Measurements from ENCODE around the gene INCA1. TPM values are rescaled to one million over a fixed set of nuclear protein-coding genes. Genes with fewer than 3 reads are reported as not detected.

INCA1 gene
- total RNA-seq, 4 donors from 2014 or later = 3.4 TPM; not detected in 3

DNA sequence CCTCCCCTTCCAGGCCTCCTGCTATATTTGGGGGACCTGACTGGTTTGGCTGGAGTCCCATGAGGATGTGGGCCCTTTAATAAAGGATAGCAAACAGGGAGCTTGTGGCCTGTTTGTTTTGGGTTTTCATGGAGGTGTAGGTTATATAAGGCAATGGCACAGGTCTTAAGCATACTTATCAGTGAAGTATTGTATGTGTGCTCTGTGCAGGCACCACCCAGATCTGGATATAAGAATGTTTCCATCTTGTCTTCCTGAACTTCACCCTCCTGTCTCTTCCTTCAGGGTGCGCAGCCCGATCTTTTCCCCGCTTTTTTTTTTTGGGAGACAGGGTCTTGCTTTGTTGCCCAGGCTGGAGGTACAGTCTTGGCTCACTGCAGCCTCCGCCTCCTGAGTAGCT lies 27.3 kb upstream of the INCA1 start:
- DNase-seq = no peak
- no peak for TF ChIP-seq POLR2A (IDR thresholded peaks at IDR 0.05)
- TF ChIP-seq, protein P1, sequence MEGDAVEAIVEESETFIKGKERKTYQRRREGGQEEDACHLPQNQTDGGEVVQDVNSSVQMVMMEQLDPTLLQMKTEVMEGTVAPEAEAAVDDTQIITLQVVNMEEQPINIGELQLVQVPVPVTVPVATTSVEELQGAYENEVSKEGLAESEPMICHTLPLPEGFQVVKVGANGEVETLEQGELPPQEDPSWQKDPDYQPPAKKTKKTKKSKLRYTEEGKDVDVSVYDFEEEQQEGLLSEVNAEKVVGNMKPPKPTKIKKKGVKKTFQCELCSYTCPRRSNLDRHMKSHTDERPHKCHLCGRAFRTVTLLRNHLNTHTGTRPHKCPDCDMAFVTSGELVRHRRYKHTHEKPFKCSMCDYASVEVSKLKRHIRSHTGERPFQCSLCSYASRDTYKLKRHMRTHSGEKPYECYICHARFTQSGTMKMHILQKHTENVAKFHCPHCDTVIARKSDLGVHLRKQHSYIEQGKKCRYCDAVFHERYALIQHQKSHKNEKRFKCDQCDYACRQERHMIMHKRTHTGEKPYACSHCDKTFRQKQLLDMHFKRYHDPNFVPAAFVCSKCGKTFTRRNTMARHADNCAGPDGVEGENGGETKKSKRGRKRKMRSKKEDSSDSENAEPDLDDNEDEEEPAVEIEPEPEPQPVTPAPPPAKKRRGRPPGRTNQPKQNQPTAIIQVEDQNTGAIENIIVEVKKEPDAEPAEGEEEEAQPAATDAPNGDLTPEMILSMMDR (IDR thresholded peaks at IDR 0.05) = no peak
- no peaks in the 10 kb centered on the region for H3K4me1 ChIP-seq
- no peak overlapping the region for H3K4me3 ChIP-seq
- H3K36me3 ChIP-seq = no peaks in the 10 kb centered on the region
- H3K9me3 ChIP-seq = no peaks in the 10 kb centered on the region
- no peaks in the 10 kb centered on the region for H3K27me3 ChIP-seq
- intact Hi-C loops (cut with DNase I; ENCODE audit: low total_unique reads) = no loop called here
- no peak overlapping the region for H3K27ac ChIP-seq

DNA sequence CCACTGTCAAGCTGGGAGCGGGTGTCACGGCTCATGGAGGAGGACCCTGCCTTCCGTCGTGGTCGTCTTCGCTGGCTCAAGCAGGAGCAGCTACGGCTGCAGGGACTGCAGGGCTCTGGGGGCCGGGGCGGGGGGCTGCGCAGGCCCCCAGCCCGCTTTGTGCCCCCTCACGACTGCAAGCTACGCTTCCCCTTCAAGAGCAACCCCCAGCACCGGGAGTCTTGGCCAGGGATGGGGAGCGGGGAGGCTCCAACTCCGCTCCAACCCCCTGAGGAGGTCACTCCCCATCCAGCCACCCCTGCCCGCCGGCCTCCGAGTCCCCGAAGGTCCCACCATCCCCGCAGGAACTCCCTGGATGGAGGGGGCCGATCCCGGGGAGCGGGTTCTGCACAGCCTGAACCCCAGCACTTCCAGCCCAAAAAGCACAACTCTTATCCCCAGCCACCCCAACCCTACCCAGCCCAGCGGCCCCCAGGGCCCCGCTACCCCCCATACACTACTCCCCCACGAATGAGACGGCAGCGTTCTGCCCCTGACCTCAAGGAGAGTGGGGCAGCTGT lies 26.3 kb upstream of the INCA1 start:
- no peak for TF ChIP-seq POLR2A (IDR thresholded peaks at IDR 0.05)
- TF ChIP-seq, protein P1 (IDR thresholded peaks at IDR 0.05) = no peak
- no peaks in the 10 kb centered on the region for H3K27me3 ChIP-seq
- no peaks in the 10 kb centered on the region for H3K4me1 ChIP-seq
- intact Hi-C loops (cut with DNase I; ENCODE audit: low total_unique reads) = no loop called here
- no peak overlapping the region for H3K27ac ChIP-seq
- no peaks in the 10 kb centered on the region for H3K36me3 ChIP-seq
- no peak overlapping the region for H3K4me3 ChIP-seq
- DNase-seq = no peak
- no peaks in the 10 kb centered on the region for H3K9me3 ChIP-seq

DNA sequence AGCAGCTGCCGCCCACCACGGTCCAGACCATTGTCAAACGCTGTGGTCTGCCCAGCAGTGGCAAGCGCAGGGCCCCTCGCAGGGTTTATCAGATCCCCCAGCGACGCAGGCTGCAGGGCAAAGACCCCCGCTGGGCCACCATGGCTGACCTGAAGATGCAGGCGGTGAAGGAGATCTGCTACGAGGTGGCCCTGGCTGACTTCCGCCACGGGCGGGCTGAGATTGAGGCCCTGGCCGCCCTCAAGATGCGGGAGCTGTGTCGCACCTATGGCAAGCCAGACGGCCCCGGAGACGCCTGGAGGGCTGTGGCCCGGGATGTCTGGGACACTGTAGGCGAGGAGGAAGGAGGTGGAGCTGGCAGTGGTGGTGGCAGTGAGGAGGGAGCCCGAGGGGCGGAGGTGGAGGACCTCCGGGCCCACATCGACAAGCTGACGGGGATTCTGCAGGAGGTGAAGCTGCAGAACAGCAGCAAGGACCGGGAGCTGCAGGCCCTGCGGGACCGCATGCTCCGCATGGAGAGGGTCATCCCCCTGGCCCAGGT lies 24.9 kb upstream of the INCA1 start:
- no peak for DNase-seq

DNA sequence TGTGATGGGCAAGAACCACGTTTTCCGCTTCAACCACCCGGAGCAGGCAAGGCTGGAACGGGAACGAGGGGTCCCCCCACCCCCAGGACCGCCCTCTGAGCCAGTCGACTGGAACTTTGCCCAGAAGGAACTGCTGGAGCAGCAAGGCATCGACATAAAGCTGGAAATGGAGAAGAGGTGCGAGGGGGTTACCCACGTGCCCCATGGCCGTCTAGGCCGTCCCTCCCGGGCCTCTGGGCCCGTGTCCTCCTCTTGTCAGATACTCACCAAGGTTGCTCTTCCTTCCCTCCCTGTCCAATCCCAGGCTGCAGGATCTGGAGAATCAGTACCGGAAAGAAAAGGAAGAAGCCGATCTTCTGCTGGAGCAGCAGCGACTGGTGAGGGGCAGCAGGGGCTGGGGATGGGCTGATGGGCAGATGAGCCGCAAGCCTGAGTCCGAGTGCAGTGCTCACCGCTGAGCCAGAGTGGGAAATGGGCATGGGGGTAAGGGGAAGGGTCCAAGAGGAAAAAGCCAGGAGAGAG lies 23.2 kb upstream of the INCA1 start:
- intact Hi-C loops (cut with DNase I; ENCODE audit: low total_unique reads) = no loop called here
- no peak overlapping the region for H3K4me3 ChIP-seq
- no peaks in the 10 kb centered on the region for H3K36me3 ChIP-seq
- no peaks in the 10 kb centered on the region for H3K9me3 ChIP-seq
- H3K4me1 ChIP-seq = no peaks in the 10 kb centered on the region
- no peak overlapping the region for H3K27ac ChIP-seq
- TF ChIP-seq, protein P1 (IDR thresholded peaks at IDR 0.05) = no peak
- no peak for TF ChIP-seq POLR2A (IDR thresholded peaks at IDR 0.05)
- no peaks in the 10 kb centered on the region for H3K27me3 ChIP-seq
- DNase-seq = no peak

More for the DNA sequence above, 24.9 kb upstream of the INCA1 start:
- H3K4me1 ChIP-seq = no peaks in the 10 kb centered on the region
- H3K27ac ChIP-seq = no peak overlapping the region
- no peaks in the 10 kb centered on the region for H3K9me3 ChIP-seq
- H3K27me3 ChIP-seq = no peaks in the 10 kb centered on the region
- TF ChIP-seq, protein P1 (IDR thresholded peaks at IDR 0.05) = no peak
- TF ChIP-seq POLR2A (IDR thresholded peaks at IDR 0.05) = no peak
- H3K36me3 ChIP-seq = no peaks in the 10 kb centered on the region
- H3K4me3 ChIP-seq = no peak overlapping the region
- intact Hi-C loops (cut with DNase I; ENCODE audit: low total_unique reads) = no loop called here

DNA sequence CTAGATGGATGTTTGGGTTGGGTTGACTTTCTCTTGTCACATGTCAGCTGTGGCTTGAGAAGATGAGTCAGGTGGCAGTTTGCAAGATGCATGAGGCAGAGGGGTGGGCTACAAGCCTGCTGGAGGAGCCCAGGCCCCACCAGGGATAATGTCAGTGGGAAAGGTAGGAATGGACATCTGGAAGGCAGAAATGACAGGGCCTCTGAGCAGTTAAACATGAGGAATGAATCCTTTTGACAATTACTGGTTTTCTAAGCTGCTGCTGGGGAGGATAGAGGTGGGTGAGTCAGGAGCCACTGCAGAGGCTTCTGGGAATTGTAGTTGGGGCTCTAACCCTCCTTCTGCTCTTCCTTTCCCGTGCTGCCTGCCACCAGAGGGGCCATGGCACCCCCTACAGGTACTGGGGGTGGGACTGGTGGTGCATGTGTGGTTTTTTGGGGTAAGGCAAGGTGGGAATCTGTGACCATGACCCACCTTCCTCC lies 22.2 kb upstream of the INCA1 start:
- TF ChIP-seq, protein P1 (IDR thresholded peaks at IDR 0.05) = no peak
- TF ChIP-seq POLR2A (IDR thresholded peaks at IDR 0.05) = no peak
- no peaks in the 10 kb centered on the region for H3K36me3 ChIP-seq

More for the DNA sequence above, 22.2 kb upstream of the INCA1 start:
- intact Hi-C loops (cut with DNase I; ENCODE audit: low total_unique reads) = no loop called here
- H3K27me3 ChIP-seq = no peaks in the 10 kb centered on the region
- no peaks in the 10 kb centered on the region for H3K9me3 ChIP-seq
- no peak for DNase-seq
- H3K4me1 ChIP-seq = no peaks in the 10 kb centered on the region
- H3K27ac ChIP-seq = no peak overlapping the region
- no peak overlapping the region for H3K4me3 ChIP-seq
